ENCODE data around the gene ZNF773. TPM values are rescaled to one million over a fixed set of nuclear protein-coding genes. Genes with fewer than 3 reads are reported as not detected.
"Not testable (repeated sequence)": the region's sequence is repeated elsewhere in the genome, so short reads cannot be mapped to it uniquely, and the experiment has no call there.

The ZNF773 gene
- 10 to 100 TPM in 1 of 4 donors, 1 to 10 TPM in 3; 4.5 to 11.0 (median 5.9) TPM for total RNA-seq

DNA sequence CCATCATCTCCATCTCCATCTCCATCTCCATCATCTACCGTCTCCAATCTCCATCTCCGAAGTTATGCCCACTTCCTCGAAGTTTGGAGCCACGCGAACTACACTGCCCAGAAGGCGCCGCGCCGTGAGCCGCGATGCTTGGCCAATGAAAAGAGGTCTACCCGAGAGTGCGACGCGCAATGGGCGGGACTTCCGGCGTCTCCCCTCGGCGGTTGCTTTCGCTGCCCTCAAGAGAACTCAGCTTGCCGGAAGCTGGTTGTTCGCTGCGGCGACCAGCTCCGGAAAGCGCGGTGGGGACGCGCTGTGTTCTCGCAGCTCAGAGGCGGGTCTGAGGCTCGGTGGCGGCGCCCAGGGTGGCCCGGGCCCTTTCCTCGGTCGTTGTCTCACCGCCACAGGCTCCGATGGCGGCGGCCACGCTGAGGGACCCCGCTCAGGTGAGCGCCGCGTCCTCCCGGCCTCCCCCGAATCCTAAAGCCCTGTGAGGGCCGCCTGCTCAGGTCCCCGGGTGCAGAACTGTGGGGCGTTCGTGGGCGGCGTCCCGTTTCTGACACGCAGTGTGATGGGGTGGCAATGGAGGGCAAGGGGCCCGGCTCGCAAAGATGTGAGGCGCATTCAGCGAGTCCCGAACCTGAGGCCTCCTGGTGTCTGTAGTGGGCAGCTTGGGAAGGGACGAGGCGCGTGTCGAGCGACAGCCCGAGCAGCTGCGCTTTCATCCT lies at the start of gene ZNF773:
TSS of gene ZNF773 (plus strand) at position 259 of the 716 bp plus-strand sequence. CDS start at position 402, 143 bp downstream.
- Histone ChIP-seq H3K27ac (peak within 1 kb of the TSS; percentile 82 to 91 (median 86)), H3K9me3 (peaks cover 19 to 33% of the 10 kb centered on the region in 2 donors), H3K36me3 (peaks cover 0 to 21% (median 4%) of the 10 kb centered on the region in 4 donors), H3K4me3 (peak within 1 kb of the TSS; percentile 61 to 88 (median 74))
- 2 to 6% methylated on average over 3 to 30 of the region's 69 CpGs for WGBS, 2 donors (ENCODE audit: low coverage in 1 of 2)
- in situ Hi-C loops (cut with MboI; ENCODE audit: low pct_ligation_motif_present in 1 of 4, low pct_unique_long_range_greater_than_20kb in 1 of 4, low sequenced_read_pairs in 3 of 4); H3K4me1 ChIP-seq; H3K27me3 ChIP-seq; intact Hi-C loops (cut with DNase I; ENCODE audit: low total_unique reads): not testable (repeated sequence)
- TF ChIP-seq POLR2AphosphoS5 (IDR thresholded peaks at IDR 0.05) (peak; percentile 61 to 87 (median 82)), POLR2A (IDR thresholded peaks at IDR 0.05) (peak; percentile 73)
- peak; percentile 96 for DNase-seq

DNA sequence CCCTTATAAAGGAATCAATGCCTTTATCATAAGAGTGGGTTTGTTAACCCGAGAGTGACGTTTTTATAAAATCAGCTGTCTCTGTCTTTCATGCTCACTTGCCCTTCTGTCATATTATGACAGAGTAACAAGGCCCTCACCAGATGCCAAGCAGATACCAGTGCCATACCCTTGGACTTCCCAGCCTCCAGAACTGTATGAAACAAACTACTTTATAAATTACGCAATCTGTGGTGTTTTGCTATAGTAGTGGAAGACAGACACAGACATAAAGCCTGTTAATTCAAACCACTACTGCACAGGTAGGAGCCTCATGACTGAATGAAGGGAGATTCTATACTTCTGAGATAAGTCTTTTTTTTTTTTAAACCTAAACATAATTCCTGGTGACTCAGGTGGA lies 47.4 kb upstream of the ZNF773 start:
- DNase-seq: no peak
- no peaks in the 10 kb centered on the region for H3K27me3 ChIP-seq
- no peak overlapping the region for H3K4me3 ChIP-seq
- no peak for TF ChIP-seq POLR2A (IDR thresholded peaks at IDR 0.05)
- no peak for TF ChIP-seq CTCF (IDR thresholded peaks at IDR 0.05)
- TF ChIP-seq EP300 (IDR thresholded peaks at IDR 0.05; ENCODE audit: low read depth): no peak
- TF ChIP-seq POLR2AphosphoS5 (IDR thresholded peaks at IDR 0.05): no peak
- H3K4me1 ChIP-seq: no peaks in the 10 kb centered on the region
- H3K27ac ChIP-seq: no peak overlapping the region
- 96 to 100% methylated on average over 3 of the region's 3 CpGs for WGBS, 2 donors (ENCODE audit: low coverage in 1 of 2)
- intact Hi-C loops (cut with DNase I; ENCODE audit: low total_unique reads) (no loop called here), in situ Hi-C loops (cut with MboI; ENCODE audit: low pct_ligation_motif_present in 1 of 4, low pct_unique_long_range_greater_than_20kb in 1 of 4, low sequenced_read_pairs in 3 of 4) (no loop called here)
- H3K9me3 ChIP-seq: peaks cover 12 to 40% of the 10 kb centered on the region in 2 donors
- H3K36me3 ChIP-seq: no peaks in the 10 kb centered on the region

DNA sequence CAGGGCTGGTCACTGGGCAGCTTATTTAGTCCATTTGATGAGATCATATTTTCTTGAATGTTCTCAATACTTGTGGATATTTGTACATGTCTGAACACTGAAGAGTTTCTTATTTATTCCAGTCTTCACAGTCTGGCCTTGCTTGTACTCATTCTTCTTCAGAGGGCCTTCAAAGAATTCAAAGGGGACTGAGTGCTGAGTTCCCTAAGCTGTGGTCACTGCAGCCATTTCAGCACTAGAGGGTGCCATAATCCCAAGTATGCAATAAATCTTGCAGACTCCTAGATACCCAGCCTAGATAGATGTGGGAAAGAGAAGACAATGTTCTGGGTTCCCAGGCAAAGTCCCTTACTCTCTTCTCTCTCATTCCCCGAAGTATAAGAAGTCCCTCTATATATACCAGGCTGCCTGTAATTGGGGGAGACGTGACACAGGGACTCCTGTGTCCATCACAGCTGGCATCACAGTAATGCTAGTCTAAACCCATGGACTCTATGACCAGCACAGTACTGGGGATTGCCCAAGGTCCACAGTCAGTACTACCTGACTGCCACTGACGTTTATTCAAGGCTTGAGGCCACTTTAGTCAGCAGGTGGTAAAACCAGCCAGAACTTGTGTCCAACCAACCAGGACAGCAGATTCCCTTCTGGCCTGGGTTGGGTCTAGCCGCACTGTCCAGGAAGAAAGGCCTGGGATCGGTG lies 33.9 kb upstream of the ZNF773 start:
- TF ChIP-seq CTCF (IDR thresholded peaks at IDR 0.05): peak in 3 of 5 experiments; percentile 25 to 32 (median 26)
- TF ChIP-seq POLR2A (IDR thresholded peaks at IDR 0.05): no peak
- peak; percentile 17 for DNase-seq
- Histone ChIP-seq H3K36me3 (peaks cover 0 to 14% (median 1%) of the 10 kb centered on the region in 4 donors), H3K27me3 (no peaks in the 10 kb centered on the region), H3K9me3 (peaks cover 74 to 85% of the 10 kb centered on the region in 2 donors), H3K27ac (no peak overlapping the region), H3K4me3 (no peak overlapping the region), H3K4me1 (no peaks in the 10 kb centered on the region)
- 81% methylated on average over 5 of the region's 5 CpGs; no CpG with 5 or more reads in 1 of the 2 donors for WGBS, 2 donors (ENCODE audit: low coverage in 1 of 2)
- in situ Hi-C loops (cut with MboI; ENCODE audit: low pct_ligation_motif_present in 1 of 4, low pct_unique_long_range_greater_than_20kb in 1 of 4, low sequenced_read_pairs in 3 of 4): no loop called here
- intact Hi-C loops (cut with DNase I; ENCODE audit: low total_unique reads): no loop called here

- H3K4me3 ChIP-seq: no peak overlapping the region
- H3K27ac ChIP-seq: no peak overlapping the region
- H3K9me3 ChIP-seq: peaks cover 78 to 91% of the 10 kb centered on the region in 2 donors
- DNase-seq: no peak
- no peaks in the 10 kb centered on the region for H3K27me3 ChIP-seq
- in situ Hi-C loops (cut with MboI; ENCODE audit: low pct_ligation_motif_present in 1 of 4, low pct_unique_long_range_greater_than_20kb in 1 of 4, low sequenced_read_pairs in 3 of 4) (no loop called here), intact Hi-C loops (cut with DNase I; ENCODE audit: low total_unique reads) (no loop called here)
- peaks cover 0 to 14% (median 2%) of the 10 kb centered on the region in 4 donors for H3K36me3 ChIP-seq
- TF ChIP-seq POLR2AphosphoS5 (IDR thresholded peaks at IDR 0.05): no peak
- no peak for TF ChIP-seq CTCF (IDR thresholded peaks at IDR 0.05)
- no peak for TF ChIP-seq EP300 (IDR thresholded peaks at IDR 0.05; ENCODE audit: low read depth)
- no peak for TF ChIP-seq POLR2A (IDR thresholded peaks at IDR 0.05)
- no peaks in the 10 kb centered on the region for H3K4me1 ChIP-seq
- WGBS, 2 donors (ENCODE audit: low coverage in 1 of 2): 92% methylated on average over 5 of the region's 5 CpGs; no CpG with 5 or more reads in 1 of the 2 donors
Observed at GRCh38 chr19:57466489-57466888, 33.2 kb upstream of the ZNF773 start.
